HG03442 (cell line): ENCODE measurements around the gene CADM1.

Experiments
- ATAC-seq: cut with Tn5 transposase; IDR thresholded peaks from one replicate; pipeline ENCODE4 v1.9.1; 2021; ENCODE audit warnings: mild to moderate bottlenecking, moderate library complexity; ENCODE audit not compliant: unreplicated experiment

Gene CADM1

GRCh38 chr11:115290479-115290878 is 213.7 kb downstream of the CADM1 start:
- ATAC-seq = no peak

GRCh38 chr11:115287266-115287665 is 216.9 kb downstream of the CADM1 start:
- ATAC-seq = no peak

- ATAC-seq = no peak
These were observed 217.6 kb downstream of the CADM1 start for GRCh38 chr11:115286614-115287013.

GRCh38 chr11:115284773-115285172 is 219.4 kb downstream of the CADM1 start:
- no peak for ATAC-seq

- no peak for ATAC-seq
These were observed 221.3 kb downstream of the CADM1 start for GRCh38 chr11:115282923-115283322.

GRCh38 chr11:115280775-115281174 is 223.4 kb downstream of the CADM1 start:
- no peak for ATAC-seq

- no peak for ATAC-seq
These were observed 224.1 kb downstream of the CADM1 start for GRCh38 chr11:115279813-115280761.

- no peak for ATAC-seq
These were observed 227.4 kb downstream of the CADM1 start for GRCh38 chr11:115276799-115277198.

GRCh38 chr11:115276191-115276590 is 228.0 kb downstream of the CADM1 start:
- ATAC-seq = no peak

GRCh38 chr11:115275045-115275444 is 229.2 kb downstream of the CADM1 start:
- ATAC-seq = no peak

- ATAC-seq = no peak
These were observed 231.3 kb downstream of the CADM1 start for GRCh38 chr11:115272925-115273324.

GRCh38 chr11:115271643-115272042 is 232.6 kb downstream of the CADM1 start:
- ATAC-seq = no peak

- no peak for ATAC-seq
These were observed 234.8 kb downstream of the CADM1 start for GRCh38 chr11:115269191-115269950.

GRCh38 chr11:115267871-115268270 is 236.3 kb downstream of the CADM1 start:
- ATAC-seq = no peak

- ATAC-seq = no peak
These were observed 236.9 kb downstream of the CADM1 start for GRCh38 chr11:115267238-115267781.

- no peak for ATAC-seq
These were observed 238.1 kb downstream of the CADM1 start for GRCh38 chr11:115266066-115266639.

- ATAC-seq = no peak
These were observed 240.2 kb downstream of the CADM1 start for GRCh38 chr11:115263799-115264656.

- no peak for ATAC-seq
These were observed 246.0 kb downstream of the CADM1 start for GRCh38 chr11:115258216-115258615.

- no peak for ATAC-seq
These were observed 246.5 kb downstream of the CADM1 start for GRCh38 chr11:115257678-115258077.

GRCh38 chr11:115257270-115257669 is 246.9 kb downstream of the CADM1 start:
- no peak for ATAC-seq
